AG04449 (cell line): ENCODE data around the gene P4HA3.

ENCODE experiments used
- CTCF ChIA-PET: fragments of 350-600 bp; formaldehyde crosslinking; extraction: SDS; loops from one replicate; lab custom pipeline; 2021; ENCODE audit warnings: antibody characterized with exemption; lab: Yijun Ruan, JAX
- POLR2A ChIA-PET: fragments of 400-600, 350-600 bp; formaldehyde crosslinking; extraction: SDS; loops from one replicate; lab custom pipeline; 2020; ENCODE audit warnings: antibody characterized with exemption, inconsistent platforms; lab: Yijun Ruan, JAX
- DNase-seq: peaks from one replicate; pipeline ENCODE4 v3.0.0-alpha.2; 2010; ENCODE audit warnings: low read depth, low spot score
- H3K4me3 ChIP-seq: 2 replicates; pipeline ENCODE4 v1.5.1; 2011; ENCODE audit warnings: low read depth, mild to moderate bottlenecking, control low read depth, low read length
- TF ChIP-seq, protein P1 (sequence below): IDR thresholded peaks from one replicate; pipeline ENCODE4 v1.5.1; 2011; ENCODE audit warnings: mild to moderate bottlenecking, moderate library complexity, low read length, control low read depth, inconsistent platforms; ENCODE audit not compliant: insufficient read depth; ENCODE audit errors: missing control alignments

The P4HA3 gene

DNA sequence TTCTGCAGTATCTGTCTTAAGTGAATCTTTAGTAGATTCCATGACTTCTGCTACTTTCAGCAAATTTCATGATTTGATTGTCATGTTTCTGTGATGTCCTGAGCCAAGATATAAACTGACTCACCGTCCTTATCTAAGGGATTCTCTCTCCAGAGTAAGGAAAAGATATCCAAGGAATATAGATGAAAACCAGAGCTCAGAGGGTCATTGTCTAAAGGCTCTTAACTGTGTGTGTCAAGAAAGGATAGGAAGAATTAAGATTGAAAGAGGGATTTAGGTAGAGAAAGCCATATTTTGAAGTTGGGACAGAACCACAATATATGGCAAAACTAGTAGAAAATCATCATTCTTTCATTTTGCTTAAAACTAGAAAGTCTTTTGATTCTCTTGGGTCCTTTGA, 89.6 kb downstream of the P4HA3 start:
- ChIA-PET POLR2A (no interaction called here), CTCF (interaction anchor here (1.2 kb wide), 1 partner anchor 258 kb away, joined by 6 read pairs; no protein-coding TSS in a partner anchor)
- TF ChIP-seq, protein P1, sequence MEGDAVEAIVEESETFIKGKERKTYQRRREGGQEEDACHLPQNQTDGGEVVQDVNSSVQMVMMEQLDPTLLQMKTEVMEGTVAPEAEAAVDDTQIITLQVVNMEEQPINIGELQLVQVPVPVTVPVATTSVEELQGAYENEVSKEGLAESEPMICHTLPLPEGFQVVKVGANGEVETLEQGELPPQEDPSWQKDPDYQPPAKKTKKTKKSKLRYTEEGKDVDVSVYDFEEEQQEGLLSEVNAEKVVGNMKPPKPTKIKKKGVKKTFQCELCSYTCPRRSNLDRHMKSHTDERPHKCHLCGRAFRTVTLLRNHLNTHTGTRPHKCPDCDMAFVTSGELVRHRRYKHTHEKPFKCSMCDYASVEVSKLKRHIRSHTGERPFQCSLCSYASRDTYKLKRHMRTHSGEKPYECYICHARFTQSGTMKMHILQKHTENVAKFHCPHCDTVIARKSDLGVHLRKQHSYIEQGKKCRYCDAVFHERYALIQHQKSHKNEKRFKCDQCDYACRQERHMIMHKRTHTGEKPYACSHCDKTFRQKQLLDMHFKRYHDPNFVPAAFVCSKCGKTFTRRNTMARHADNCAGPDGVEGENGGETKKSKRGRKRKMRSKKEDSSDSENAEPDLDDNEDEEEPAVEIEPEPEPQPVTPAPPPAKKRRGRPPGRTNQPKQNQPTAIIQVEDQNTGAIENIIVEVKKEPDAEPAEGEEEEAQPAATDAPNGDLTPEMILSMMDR: no peak
- DNase-seq: no peak
- no peak overlapping the region for H3K4me3 ChIP-seq

DNA sequence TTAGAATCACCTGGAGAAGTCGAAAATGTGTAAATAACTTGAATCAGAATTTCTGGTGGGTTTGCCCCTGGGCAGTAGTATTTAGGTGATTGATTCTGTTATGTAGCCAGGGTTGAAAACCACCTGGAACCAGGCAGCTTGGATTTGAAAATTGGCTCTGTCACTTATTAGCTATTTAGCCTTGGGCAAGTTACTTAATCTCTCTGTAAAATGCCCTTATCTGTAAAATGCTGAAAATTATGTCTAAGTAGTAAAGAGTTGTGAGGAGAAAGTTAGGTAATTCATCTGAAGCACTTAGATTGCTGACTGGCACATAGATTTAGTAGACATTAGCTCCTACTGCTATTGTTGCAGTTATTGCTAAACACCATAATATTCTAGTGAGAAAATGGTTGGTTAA, 91.1 kb downstream of the P4HA3 start:
- DNase-seq: no peak
- CTCF ChIA-PET: interaction anchor here (1.2 kb wide), 1 partner anchor 257 kb away, joined by 3 read pairs; no protein-coding TSS in a partner anchor
- no peak overlapping the region for H3K4me3 ChIP-seq
- POLR2A ChIA-PET: no interaction called here
- TF ChIP-seq, protein P1: no peak
